Tibial nerve (tissue), 4 donors: Measurements from ENCODE around the gene CEP104.

Source experiments
- CTCF ChIP-seq, 5 experiments: fragments of 200-600 bp in 3 of 5; fragments of 450-650 bp in 2 of 5; sonication (generic) in 3 of 5; IDR thresholded peaks; one replicate each; pipeline ENCODE4 v1.5.1; 2016 to 2019; ENCODE audit warnings: antibody characterized with exemption in 5 of 5, mild to moderate bottlenecking in 3 of 5, moderate library complexity in 2 of 5
- EP300 ChIP-seq, 2 donors: sonication (generic); formaldehyde crosslinking; IDR thresholded peaks; one replicate each; pipeline ENCODE4 v1.6.1; 2017; ENCODE audit warnings: antibody characterized with exemption in 2 of 2, mild to moderate bottlenecking in 1 of 2
- POLR2A ChIP-seq, 2 donors: fragments of 450-650 bp; IDR thresholded peaks; one replicate each; pipeline ENCODE4 v1.6.1; 2017; ENCODE audit warnings: antibody characterized with exemption in 2 of 2, mild to moderate bottlenecking in 2 of 2, moderate library complexity in 2 of 2

GRCh38 chr1:3858231-3858981 is 1.4 kb upstream of the CEP104 start:
- TF ChIP-seq CTCF (IDR thresholded peaks at IDR 0.05), result no peak
- no peak for TF ChIP-seq POLR2A (IDR thresholded peaks at IDR 0.05)
- TF ChIP-seq EP300 (IDR thresholded peaks at IDR 0.05), result no peak
